Stimulated activated CD4-positive, alpha-beta T cell treated with anti-CD3 and anti-CD28 coated beads, Interleukin-12 subunit alpha, Interleukin-12 subunit beta, amount 100 ng/mL, for 24 hours (primary cell): Measurements from ENCODE around the gene PTPN12.
A peak's percentile ranks its signal among the peaks of the same experiment; 100 is the strongest.

Source experiments
- DNase-seq, 2 experiments: peaks; one replicate each; pipeline ENCODE4 v3.0.0-alpha.2; 2020; ENCODE audit warnings: low read depth in 2 of 2

Gene PTPN12

DNA sequence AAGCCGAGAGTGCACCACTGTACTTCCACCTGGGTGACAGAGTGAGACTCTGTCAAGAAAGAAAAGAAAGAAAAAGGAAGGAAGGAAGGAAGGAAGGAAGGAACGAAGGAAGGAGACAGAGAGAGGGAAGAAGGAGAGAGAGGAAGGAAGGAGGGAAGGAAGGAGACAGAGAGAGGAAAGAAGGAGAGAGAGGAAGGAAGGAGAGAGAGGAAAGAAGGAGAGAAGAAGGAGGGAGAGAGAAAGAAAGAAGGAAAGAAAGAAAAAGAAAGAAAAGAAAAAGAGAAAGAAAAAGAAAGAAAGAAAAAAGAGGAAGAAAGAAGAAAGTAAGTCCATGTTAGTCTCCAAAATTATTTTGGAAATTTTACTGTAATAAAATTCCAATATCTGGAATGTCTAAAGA, 125.8 kb downstream of the PTPN12 start:
- DNase-seq = no peak

DNA sequence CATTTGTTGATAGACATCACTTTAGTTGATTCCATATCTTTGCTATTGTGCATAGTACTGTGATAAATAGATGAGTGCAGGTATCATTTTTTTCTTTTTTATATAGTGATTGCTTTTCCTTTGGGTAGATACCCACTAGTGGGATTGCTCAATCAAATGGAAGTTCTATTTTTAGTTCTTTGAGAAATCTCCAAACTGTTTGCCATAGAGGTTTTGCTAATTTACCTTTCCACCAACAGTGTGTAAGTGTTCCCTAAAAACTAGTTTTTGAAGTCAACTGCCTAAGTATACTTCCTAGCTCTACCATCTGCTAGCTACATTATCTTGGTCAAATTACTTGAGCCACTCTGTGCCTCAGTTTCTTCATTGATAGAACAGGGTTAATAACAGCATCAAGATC, 127.6 kb downstream of the PTPN12 start:
- no peak for DNase-seq

DNA sequence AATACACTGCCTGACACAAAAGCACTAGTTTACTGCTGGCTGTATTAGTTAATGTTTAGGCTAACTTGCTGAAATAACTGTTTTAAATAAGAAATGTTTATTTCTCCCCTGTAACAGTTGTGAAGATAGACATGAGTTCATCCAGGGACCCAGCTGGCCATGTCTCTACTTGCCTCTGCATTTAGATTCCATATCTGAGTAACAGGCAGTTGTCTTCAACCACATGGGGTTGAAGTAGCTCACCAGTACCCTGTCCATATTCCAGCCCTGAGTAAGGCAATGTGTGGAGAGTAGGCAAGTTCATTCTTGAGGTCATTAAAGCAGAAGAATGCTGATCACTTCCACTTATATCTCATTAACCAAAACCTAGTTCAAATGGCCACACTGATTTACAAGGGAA, 128.1 kb downstream of the PTPN12 start:
- no peak for DNase-seq

DNA sequence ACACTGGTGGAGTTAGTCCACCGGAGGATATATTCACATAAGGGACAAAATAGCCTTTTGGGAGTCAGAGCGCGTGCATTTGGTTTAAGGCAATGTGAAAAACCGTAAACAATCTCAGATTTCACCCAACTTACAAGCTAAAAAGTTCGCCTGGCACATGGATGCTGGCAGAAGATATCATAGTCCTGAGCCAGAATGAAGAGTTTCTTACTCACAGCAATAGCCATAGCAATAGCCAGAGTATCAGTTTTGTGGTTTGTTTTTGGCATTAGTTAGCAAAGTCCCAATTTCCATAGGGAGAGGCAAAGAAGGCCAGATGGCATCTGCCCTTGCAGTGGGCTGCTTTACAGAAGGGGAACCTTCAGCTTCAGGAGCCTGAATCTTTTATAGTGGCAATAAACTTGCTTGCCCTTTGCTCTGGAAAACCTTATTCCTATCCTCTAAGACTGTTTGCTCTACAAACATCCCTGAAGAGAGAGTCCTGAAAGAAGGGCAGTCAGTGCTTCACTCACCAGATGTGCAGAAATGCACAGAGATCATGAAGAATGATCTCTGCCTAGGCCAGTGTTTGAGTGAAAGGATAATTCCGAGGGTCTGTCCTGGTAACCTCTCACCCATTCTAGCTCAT, 130.5 kb downstream of the PTPN12 start:
- no peak for DNase-seq

DNA sequence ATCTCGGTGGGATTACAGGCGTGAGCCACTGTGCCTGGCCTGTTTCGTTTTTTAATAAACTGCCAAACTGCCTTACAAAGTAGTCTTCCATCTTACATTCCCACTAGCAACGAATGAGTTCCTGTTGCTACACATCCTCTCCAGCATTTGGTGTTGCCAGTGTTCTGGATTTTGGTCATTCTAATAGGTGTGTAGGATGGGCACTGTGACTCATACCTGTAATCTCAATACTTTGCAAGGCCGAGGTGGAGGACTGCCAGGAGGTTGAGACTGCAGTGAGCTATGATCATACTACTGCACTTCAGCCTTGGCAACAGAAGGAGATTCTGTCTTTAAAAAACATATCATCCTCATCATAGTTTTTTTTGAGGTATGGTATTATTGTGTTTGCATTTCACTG, 137.8 kb downstream of the PTPN12 start:
- DNase-seq = no peak

DNA sequence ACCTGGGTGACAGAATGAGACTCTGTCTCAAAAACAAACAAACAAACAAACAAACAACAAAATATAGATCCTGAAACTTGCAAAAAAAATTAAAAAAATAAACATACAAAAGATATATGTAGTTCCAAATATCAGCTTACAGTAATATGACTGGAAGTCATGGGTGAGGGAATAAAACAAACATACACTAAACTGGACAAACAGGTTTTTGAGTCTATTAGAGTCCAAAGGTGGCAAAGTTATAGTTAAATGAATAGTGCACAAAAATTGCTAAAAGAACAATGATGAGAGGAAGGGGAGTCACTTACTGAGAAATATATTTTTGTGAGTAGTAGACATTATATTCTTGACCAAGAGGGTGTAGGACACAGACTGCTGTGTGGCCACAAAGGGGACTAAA, 142.5 kb downstream of the PTPN12 start:
- no peak for DNase-seq

DNA sequence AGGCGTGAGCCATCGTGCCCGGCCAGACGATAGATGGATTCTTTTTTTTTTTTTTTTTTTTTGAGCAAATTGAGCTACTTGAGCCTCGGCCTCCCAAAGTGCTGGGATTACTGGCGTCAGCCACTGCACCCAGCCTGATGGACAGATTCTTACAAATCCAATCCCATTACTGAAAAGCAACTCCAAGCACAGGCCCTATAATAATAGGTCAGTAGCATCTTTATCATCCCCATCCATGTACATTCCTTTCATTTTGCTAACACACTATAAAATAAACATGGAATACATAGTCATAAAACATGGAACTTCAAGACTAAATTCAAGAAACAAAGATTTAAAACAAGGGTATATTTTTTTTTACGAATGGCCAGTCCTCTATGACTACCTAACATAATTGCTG, 143.2 kb downstream of the PTPN12 start:
- DNase-seq = no peak

DNA sequence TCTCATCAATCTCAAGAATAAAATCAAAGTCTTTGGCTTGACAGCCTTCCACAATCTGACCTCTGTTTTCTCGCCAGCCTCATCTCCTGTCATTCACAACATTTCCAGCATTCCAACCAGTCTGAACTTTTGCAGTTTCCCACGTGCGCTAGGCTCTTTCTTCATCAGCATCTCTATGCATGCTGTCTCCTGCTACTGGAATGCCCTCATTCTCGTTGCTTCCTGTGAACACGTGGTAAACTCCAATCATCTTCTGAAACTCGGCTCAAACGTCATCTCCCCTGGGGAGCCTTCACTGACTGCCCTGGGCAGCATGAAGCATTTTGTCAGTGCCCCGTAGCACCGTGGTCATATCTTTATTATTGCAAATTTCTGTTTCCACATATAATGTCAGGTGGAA, 146.9 kb downstream of the PTPN12 start:
- DNase-seq = no peak

DNA sequence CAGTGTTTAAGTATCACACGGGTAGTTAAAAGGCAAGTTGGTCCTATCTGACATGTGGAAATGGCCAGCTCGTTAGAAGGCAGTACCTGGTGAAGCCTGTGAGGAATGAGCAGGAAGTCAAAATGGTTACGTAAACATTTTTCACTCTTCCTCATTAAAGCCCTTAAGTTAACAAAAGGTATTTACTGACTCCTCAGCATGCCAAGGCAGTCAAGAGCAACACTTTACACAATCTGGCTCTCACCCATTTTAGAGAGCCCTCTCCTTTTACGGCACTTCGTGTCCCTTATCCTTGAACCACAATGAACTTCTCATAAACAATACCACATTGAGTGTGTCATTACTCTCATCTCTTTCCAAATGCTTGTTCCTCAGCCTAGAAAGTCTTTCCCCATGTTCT, 148.1 kb downstream of the PTPN12 start:
- no peak for DNase-seq

DNA sequence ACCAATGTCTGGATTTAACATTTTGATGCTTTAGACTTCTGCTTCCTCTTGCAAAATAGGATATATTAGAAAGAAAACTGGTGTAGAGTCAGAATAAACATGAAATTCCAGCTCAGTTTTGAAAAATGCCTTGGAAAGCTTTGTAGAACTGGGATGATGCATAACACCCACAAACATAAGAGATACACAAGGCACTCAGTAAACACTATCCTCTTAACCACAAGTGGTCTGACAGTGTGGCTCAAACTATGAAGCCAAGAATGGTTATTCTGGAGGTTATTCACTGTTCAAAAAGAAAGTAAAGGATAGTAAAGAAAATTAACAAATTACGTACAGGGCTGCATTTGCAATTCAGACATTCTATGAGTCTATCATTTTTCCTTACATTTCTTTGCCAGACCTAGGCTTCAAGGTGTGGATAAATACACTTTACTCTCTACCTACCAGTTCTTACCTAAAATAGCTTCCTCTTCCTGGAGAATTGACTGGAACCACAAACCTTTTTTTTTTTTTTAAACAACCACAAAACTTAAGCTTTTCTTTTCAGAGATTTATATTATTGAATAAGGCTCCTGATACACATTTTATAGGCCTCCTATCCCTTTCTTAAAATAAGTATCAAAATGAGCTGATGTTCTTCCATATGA, 150.1 kb downstream of the PTPN12 start:
- no peak for DNase-seq

DNA sequence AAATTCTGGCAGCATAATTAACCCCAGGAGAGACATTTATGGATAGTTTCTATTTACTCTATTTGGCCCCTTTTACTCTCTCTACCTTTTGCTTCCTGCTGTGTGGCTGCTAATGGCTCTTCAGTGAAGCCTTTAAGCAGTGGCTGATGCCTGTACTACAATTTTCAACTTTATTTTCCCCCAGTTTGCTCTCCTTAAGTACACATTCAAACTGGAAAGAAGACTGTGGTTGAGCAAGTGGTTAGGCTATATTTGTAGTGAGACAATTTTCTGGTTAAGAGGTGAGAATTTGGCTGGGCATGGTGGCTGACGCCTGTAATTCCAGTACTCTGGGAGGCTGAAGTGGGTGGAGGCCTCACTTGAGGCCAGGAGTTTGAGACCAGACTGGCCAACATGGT, 150.7 kb downstream of the PTPN12 start:
- peak in 1 of 2 experiments; percentile 11 for DNase-seq
